Pancreas (tissue), 10 donors: Measurements from ENCODE around the gene TRAFD1. TPM values are rescaled to one million over a fixed set of nuclear protein-coding genes. Genes with fewer than 3 reads are reported as not detected.

Source experiments
- ATAC-seq, 4 donors: fragments of 200-7000 bp; cut with Tn5 transposase; one replicate each; pipeline versions ENCODE4 v1.8.0 to v1.9.1; 2020; ENCODE audit warnings: mild to moderate bottlenecking in 4 of 4, moderate library complexity in 4 of 4
- DNase-seq, 6 donors: peaks; one replicate each; pipeline ENCODE4 v3.0.0-alpha.2; 2020
- FAIRE-seq: peaks from 2 replicates; lab custom pipeline; 2012; peaks lifted over from hg19 to GRCh38; lab: Jason Lieb, UNC
- H3K27ac ChIP-seq, 4 donors: fragments of 200-600 bp; sonication (generic); 1 replicate in 3 of 4; 2 replicates in 1 of 4; pipeline versions ENCODE4 v1.5.0 to v1.8.0; 2020
- H3K27me3 ChIP-seq, 4 donors: fragments of 200-600 bp; one replicate each; pipeline ENCODE4 v1.8.0; 2021
- H3K36me3 ChIP-seq, 3 donors: fragments of 200-600 bp; sonication (generic) in 1 of 3; one replicate each; pipeline versions ENCODE4 v1.5.0 to v1.8.0; 2020 to 2021
- H3K4me1 ChIP-seq, 3 donors: fragments of 200-600 bp; one replicate each; pipeline ENCODE4 v1.8.0; 2021
- H3K4me3 ChIP-seq, 4 donors: fragments of 200-600 bp; sonication (generic) in 2 of 4; one replicate each; pipeline versions ENCODE4 v1.5.0 to v1.8.0; 2020 to 2021
- H3K9me3 ChIP-seq, 4 donors: fragments of 200-600 bp; one replicate each; pipeline ENCODE4 v1.8.0; 2021
- CTCF ChIP-seq, 4 donors: fragments of 200-600 bp; sonication (generic) in 3 of 4; IDR thresholded peaks; one replicate each; pipeline versions ENCODE4 v1.5.0 to v1.8.0; 2021; ENCODE audit warnings: antibody characterized with exemption in 4 of 4
- WGBS, 2 donors: extraction: QIAGEN DNeasy Blood & Tissue Kit; methylation state at CpG; one replicate each; pipeline ENCODE4 v1.1.7; 2013; 5-methylcytosine and 5-hydroxymethylcytosine counted together
- intact Hi-C, 3 donors: fragments of 100-400 bp; cut with DNase I; formaldehyde crosslinking; loops; one replicate each; pipeline versions ENCODE4 v1.11.1 to v1.14.2; 2022
- polyA plus RNA-seq, 2 donors: library from polyadenylated mRNA; stranded (reverse); fragments of 200-250 nt; gene quantifications; one replicate each; pipeline ENCODE4 v1.2.3, GENCODE V29; 2013
- total RNA-seq, 6 donors: library from RNA; stranded (reverse); fragmentation: NEBNext Ultra II Directional in 4 of 6; extraction: Animal tissue kit (Norgen Biotek cat#: 25700) in 4 of 6; gene quantifications; one replicate each; pipeline versions ENCODE4 v1.2.1 to v1.2.4, GENCODE V29; 2021 to 2023
- donor health status: healthy with polysubstance abuse.
- donor health status: DM: no; HTN: no; CAD: no; lungs with moderate emphysema.
- donor health status: DM: no; HTN: no; CAD: no.
- donor health status: control.
- donor health status: control.
- donor health status: Bipolar disorder and iron deficiency.
- donor health status: DM: yes; HTN: yes; CAD: no.
- donor health status: DM: no; HTN: no; CAD: no.
- donor health status: DM: no; HTN: no; CAD: no.
- donor health status: DM: yes; HTN: yes; CAD: no.

Gene TRAFD1
- total and polyA plus RNA-seq, 8 donors: 5.9 to 18.2 (median 8.5) TPM

- H3K27me3 ChIP-seq: no peaks in the 10 kb centered on the region
- H3K9me3 ChIP-seq: no peaks in the 10 kb centered on the region
- ATAC-seq: no peak
- no peak for FAIRE-seq
- intact Hi-C loops: no loop called here
- no peaks in the 10 kb centered on the region for H3K36me3 ChIP-seq
- peaks cover 0 to 39% (median 16%) of the 10 kb centered on the region in 3 donors for H3K4me1 ChIP-seq
- DNase-seq: no peak
- peak overlapping the region; percentile 59 to 98 (median 91) for H3K4me3 ChIP-seq
- peak overlapping the region; percentile 6 to 89 (median 64) for H3K27ac ChIP-seq
- WGBS, 2 donors: 1 to 2% methylated on average over 25 of the region's 25 CpGs
- no peak for TF ChIP-seq CTCF (IDR thresholded peaks at IDR 0.05)
Observed at GRCh38 chr12:112126000-112126438, 659 bp downstream of the TRAFD1 start.

GRCh38 chr12:112126911-112127310, 1.6 kb downstream of the TRAFD1 start:
- no peaks in the 10 kb centered on the region for H3K9me3 ChIP-seq
- H3K36me3 ChIP-seq: no peaks in the 10 kb centered on the region
- H3K4me1 ChIP-seq: peaks cover 0 to 44% (median 16%) of the 10 kb centered on the region in 3 donors
- peak overlapping the region in 2 of 4 donors; percentile 89 to 93 for H3K4me3 ChIP-seq
- TF ChIP-seq CTCF (IDR thresholded peaks at IDR 0.05): no peak
- 87 to 91% methylated on average over 7 of the region's 7 CpGs for WGBS, 2 donors
- DNase-seq (no peak), ATAC-seq (no peak), FAIRE-seq (no peak)
- H3K27me3 ChIP-seq: no peaks in the 10 kb centered on the region
- intact Hi-C loops: no loop called here
- no peak overlapping the region for H3K27ac ChIP-seq

GRCh38 chr12:112130441-112130998, 5.2 kb downstream of the TRAFD1 start:
- DNase-seq (no peak), ATAC-seq (peak in 3 of 4 donors; percentile 12 to 64 (median 48)), FAIRE-seq (no peak)
- Histone ChIP-seq H3K36me3 (peaks cover 0 to 9% (median 3%) of the 10 kb centered on the region in 3 donors), H3K4me3 (no peak overlapping the region), H3K4me1 (peaks cover 0 to 29% (median 12%) of the 10 kb centered on the region in 3 donors), H3K9me3 (no peaks in the 10 kb centered on the region), H3K27me3 (no peaks in the 10 kb centered on the region), H3K27ac (peak overlapping the region in 2 of 4 donors; percentile 74 to 75)
- no peak for TF ChIP-seq CTCF (IDR thresholded peaks at IDR 0.05)
- 25 to 32% methylated on average over 2 of the region's 2 CpGs for WGBS, 2 donors
- intact Hi-C loops: no loop called here

GRCh38 chr12:112131686-112132085, 6.3 kb downstream of the TRAFD1 start:
- Histone ChIP-seq H3K27ac (peak overlapping the region in 2 of 4 donors; percentile 74 to 75), H3K36me3 (peaks cover 0 to 20% (median 7%) of the 10 kb centered on the region in 3 donors)
- no peak for TF ChIP-seq CTCF (IDR thresholded peaks at IDR 0.05)

GRCh38 chr12:112133418-112133817, 8.1 kb downstream of the TRAFD1 start:
- peaks cover 0 to 19% (median 12%) of the 10 kb centered on the region in 3 donors for H3K4me1 ChIP-seq

More at GRCh38 chr12:112131686-112132085, 6.3 kb downstream of the TRAFD1 start:
- Histone ChIP-seq H3K9me3 (no peaks in the 10 kb centered on the region), H3K27me3 (no peaks in the 10 kb centered on the region), H3K4me3 (no peak overlapping the region), H3K4me1 (peaks cover 0 to 23% (median 12%) of the 10 kb centered on the region in 3 donors)
- no peak for FAIRE-seq
- intact Hi-C loops: no loop called here
- 59 to 67% methylated on average over 1 of the region's 1 CpG for WGBS, 2 donors
- ATAC-seq: no peak
- no peak for DNase-seq

More at GRCh38 chr12:112133418-112133817, 8.1 kb downstream of the TRAFD1 start:
- TF ChIP-seq CTCF (IDR thresholded peaks at IDR 0.05): no peak
- Histone ChIP-seq H3K4me3 (no peak overlapping the region), H3K27ac (no peak overlapping the region), H3K9me3 (no peaks in the 10 kb centered on the region), H3K27me3 (no peaks in the 10 kb centered on the region), H3K36me3 (peaks cover 0 to 37% (median 13%) of the 10 kb centered on the region in 3 donors)
- FAIRE-seq: no peak
- intact Hi-C loops: no loop called here
- 93 to 94% methylated on average over 5 of the region's 5 CpGs for WGBS, 2 donors
- DNase-seq: no peak
- ATAC-seq: no peak
